ENCODE measurements around the gene SLC9A8. TPM values are rescaled to one million over a fixed set of nuclear protein-coding genes. Genes with fewer than 3 reads are reported as not detected.

SLC9A8 gene
- total RNA-seq, 4 donors from 2014 or later, result 12.4 to 20.4 (median 15.1) TPM

DNA sequence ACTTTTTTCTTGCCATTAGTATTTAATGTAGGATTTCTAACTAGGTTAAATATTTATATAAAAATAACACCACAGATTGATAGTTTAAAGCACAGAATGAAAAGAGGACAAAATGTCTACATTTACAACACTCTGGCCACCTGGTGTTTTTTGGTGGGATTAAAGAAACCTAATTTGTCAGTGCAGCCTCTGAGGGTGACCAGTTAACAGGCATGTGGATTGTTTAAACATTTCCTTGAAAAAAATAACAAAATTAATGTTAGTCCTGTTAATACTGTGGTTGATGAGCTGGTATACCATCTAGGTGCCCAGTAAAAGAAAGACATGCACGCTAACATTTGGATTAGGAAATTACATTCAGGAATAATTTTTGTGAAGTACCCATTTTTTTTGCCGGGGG is 8.8 kb downstream of the SLC9A8 start:
- H3K4me1 ChIP-seq, result peaks cover 25 to 47% of the 10 kb centered on the region in 2 donors
- in situ Hi-C loops (cut with MboI; ENCODE audit: low sequenced_read_pairs in 4 of 4) (no loop called here), intact Hi-C loops (cut with DNase I; ENCODE audit: low total_unique reads) (loop anchor here (5.0 kb wide), 1 partner anchor 209 kb away; no protein-coding TSS in a partner anchor)
- H3K36me3 ChIP-seq, result peaks cover 0 to 18% of the 10 kb centered on the region in 2 donors
- no peaks in the 10 kb centered on the region for H3K27me3 ChIP-seq
- DNase-seq (no peak), ATAC-seq (no peak)
- no peak overlapping the region for H3K4me3 ChIP-seq
- TF ChIP-seq, protein P1, sequence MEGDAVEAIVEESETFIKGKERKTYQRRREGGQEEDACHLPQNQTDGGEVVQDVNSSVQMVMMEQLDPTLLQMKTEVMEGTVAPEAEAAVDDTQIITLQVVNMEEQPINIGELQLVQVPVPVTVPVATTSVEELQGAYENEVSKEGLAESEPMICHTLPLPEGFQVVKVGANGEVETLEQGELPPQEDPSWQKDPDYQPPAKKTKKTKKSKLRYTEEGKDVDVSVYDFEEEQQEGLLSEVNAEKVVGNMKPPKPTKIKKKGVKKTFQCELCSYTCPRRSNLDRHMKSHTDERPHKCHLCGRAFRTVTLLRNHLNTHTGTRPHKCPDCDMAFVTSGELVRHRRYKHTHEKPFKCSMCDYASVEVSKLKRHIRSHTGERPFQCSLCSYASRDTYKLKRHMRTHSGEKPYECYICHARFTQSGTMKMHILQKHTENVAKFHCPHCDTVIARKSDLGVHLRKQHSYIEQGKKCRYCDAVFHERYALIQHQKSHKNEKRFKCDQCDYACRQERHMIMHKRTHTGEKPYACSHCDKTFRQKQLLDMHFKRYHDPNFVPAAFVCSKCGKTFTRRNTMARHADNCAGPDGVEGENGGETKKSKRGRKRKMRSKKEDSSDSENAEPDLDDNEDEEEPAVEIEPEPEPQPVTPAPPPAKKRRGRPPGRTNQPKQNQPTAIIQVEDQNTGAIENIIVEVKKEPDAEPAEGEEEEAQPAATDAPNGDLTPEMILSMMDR (IDR thresholded peaks at IDR 0.05 in 4 of 5, conservative IDR thresholded peaks at IDR 0.05 in 1 of 5), result no peak
- TF ChIP-seq POLR2A (IDR thresholded peaks at IDR 0.05), result no peak
- peak overlapping the region; percentile 81 to 89 (median 88) for H3K27ac ChIP-seq
- no peaks in the 10 kb centered on the region for H3K9me3 ChIP-seq

DNA sequence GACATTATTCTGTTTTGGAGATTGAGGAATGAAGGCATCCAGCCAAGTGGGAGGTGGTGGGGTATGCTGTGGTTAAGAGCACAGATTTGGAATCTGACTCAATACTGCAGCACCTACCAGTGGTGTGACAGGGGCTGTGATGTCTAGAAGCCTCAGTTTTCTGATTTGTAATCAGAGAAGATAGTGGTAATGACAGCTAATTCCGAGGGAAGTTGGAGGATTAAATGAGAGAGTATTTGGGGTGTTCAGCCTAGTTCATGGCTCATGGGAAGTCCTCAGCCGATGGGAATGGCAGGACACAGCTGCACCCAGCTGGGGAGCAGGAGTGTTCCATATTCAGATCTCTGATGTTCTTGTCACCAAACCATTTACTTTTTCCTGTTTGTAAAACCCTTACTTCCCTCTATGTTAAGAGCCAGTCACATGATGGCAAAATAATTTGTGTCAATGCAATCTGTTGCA is 9.3 kb downstream of the SLC9A8 start:
- DNase-seq, result peak in 1 of 2 donors; percentile 35
- Histone ChIP-seq H3K36me3 (peaks cover 0 to 18% of the 10 kb centered on the region in 2 donors), H3K9me3 (no peaks in the 10 kb centered on the region), H3K27ac (peak overlapping the region; percentile 81 to 89 (median 88)), H3K4me3 (no peak overlapping the region), H3K27me3 (no peaks in the 10 kb centered on the region), H3K4me1 (peaks cover 26 to 51% of the 10 kb centered on the region in 2 donors)
- in situ Hi-C loops (cut with MboI; ENCODE audit: low sequenced_read_pairs in 4 of 4), result no loop called here
- no peak for TF ChIP-seq POLR2A (IDR thresholded peaks at IDR 0.05)
- TF ChIP-seq, protein P1 (IDR thresholded peaks at IDR 0.05 in 4 of 5, conservative IDR thresholded peaks at IDR 0.05 in 1 of 5), result peak in 2 of 5 experiments; percentile 23 to 29
- intact Hi-C loops (cut with DNase I; ENCODE audit: low total_unique reads), result loop anchor here (5.0 kb wide), 1 partner anchor 210 kb away; no protein-coding TSS in a partner anchor
- ATAC-seq, result peak; percentile 59 to 62

DNA sequence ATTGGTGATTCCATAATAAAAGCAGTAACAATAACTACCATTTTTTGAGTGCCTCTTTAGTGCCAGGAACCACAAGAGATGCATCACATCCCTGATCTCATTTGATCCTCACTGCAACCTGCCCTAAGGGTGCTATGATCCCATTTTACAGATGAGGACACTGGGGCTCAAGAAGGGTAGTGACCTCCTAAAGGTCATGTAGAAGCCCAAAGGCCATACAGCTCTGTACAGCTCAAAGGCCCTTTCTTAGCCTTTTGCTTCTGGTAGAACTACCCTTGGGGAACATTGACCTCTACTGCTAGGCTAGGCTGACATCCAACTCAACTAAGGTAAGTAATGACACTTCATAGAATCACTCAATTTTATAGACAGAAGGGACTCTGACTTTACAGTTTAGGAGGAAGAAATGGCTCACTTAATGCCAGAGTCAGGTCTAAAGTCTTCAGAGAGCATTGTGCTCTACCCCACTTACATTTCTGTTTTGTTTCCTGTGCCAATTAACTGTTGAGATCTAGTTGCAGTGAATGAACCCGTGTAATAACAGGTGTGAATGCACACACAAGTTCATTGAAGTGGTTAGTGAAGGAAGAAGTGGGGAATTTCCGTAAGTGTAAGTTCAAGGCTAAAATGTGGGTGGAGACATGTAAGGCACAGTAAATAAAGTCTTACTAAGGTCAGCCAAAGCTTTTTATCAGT is 10.7 kb downstream of the SLC9A8 start:
- TF ChIP-seq, protein P1 (IDR thresholded peaks at IDR 0.05 in 4 of 5, conservative IDR thresholded peaks at IDR 0.05 in 1 of 5), result no peak
- TF ChIP-seq POLR2A (IDR thresholded peaks at IDR 0.05), result no peak
- no peaks in the 10 kb centered on the region for H3K9me3 ChIP-seq
- in situ Hi-C loops (cut with MboI; ENCODE audit: low sequenced_read_pairs in 4 of 4) (no loop called here), intact Hi-C loops (cut with DNase I; ENCODE audit: low total_unique reads) (loop anchor here (5.0 kb wide), 1 partner anchor 211 kb away; no protein-coding TSS in a partner anchor)
- ATAC-seq, result no peak
- peaks cover 26 to 51% of the 10 kb centered on the region in 2 donors for H3K4me1 ChIP-seq
- H3K27me3 ChIP-seq, result no peaks in the 10 kb centered on the region
- no peak overlapping the region for H3K4me3 ChIP-seq
- H3K36me3 ChIP-seq, result peaks cover 0 to 18% of the 10 kb centered on the region in 2 donors
- H3K27ac ChIP-seq, result peak overlapping the region; percentile 81 to 89 (median 88)
- no peak for DNase-seq

DNA sequence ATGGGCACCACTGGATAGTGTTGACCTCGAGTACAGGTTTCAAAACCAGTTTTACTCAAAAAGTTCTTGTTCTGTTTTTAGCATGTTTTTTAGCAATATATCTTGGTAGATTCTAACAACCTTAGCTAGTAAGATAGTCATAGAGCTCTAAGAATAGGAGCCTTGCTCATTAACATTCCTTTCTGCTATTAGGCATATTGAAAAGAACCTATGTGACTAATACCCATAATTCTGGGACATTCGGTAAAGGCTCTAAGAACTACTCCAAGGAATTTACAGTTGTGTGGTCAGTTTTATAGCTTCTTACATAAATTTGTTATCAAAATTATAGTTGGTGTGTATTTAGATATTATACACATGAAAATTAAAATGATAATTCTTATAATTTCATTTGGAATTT is 11.6 kb downstream of the SLC9A8 start:
- intact Hi-C loops (cut with DNase I; ENCODE audit: low total_unique reads), result loop anchor here (5.0 kb wide), 1 partner anchor 212 kb away; no protein-coding TSS in a partner anchor
- DNase-seq (no peak), ATAC-seq (no peak)
- Histone ChIP-seq H3K9me3 (no peaks in the 10 kb centered on the region), H3K36me3 (peaks cover 0 to 11% of the 10 kb centered on the region in 2 donors), H3K27me3 (no peaks in the 10 kb centered on the region), H3K4me3 (no peak overlapping the region), H3K4me1 (peaks cover 26 to 51% of the 10 kb centered on the region in 2 donors), H3K27ac (peak overlapping the region; percentile 81 to 89 (median 88))
- TF ChIP-seq, protein P1 (IDR thresholded peaks at IDR 0.05 in 4 of 5, conservative IDR thresholded peaks at IDR 0.05 in 1 of 5), result no peak
- no peak for TF ChIP-seq POLR2A (IDR thresholded peaks at IDR 0.05)
- in situ Hi-C loops (cut with MboI; ENCODE audit: low sequenced_read_pairs in 4 of 4), result no loop called here

Data from gastrocnemius medialis (tissue), 4 donors.